Astrocyte (in vitro differentiated cells and primary cell): Measurements from ENCODE around the gene CIAO3. TPM values are rescaled to one million over a fixed set of nuclear protein-coding genes. Genes with fewer than 3 reads are reported as not detected.

ENCODE experiments used
- DNase-seq: peaks from one replicate; pipeline ENCODE4 v3.0.0-alpha.2; 2010; ENCODE audit warnings: low read depth
- FAIRE-seq: peaks from 2 replicates; lab custom pipeline; 2011; peaks lifted over from hg19 to GRCh38; lab: Jason Lieb, UNC
- H2AFZ ChIP-seq: 2 replicates; pipeline ENCODE4 v1.6.0; 2012; ENCODE audit warnings: low read depth, low read length, inconsistent platforms
- H3K27ac ChIP-seq: 2 replicates; pipeline ENCODE4 v1.5.1; 2011; ENCODE audit warnings: low read depth, low read length, inconsistent platforms
- H3K27me3 ChIP-seq: 2 replicates; pipeline ENCODE4 v1.6.0; 2011; ENCODE audit warnings: low read length, inconsistent platforms; ENCODE audit not compliant: insufficient read depth
- H3K36me3 ChIP-seq: 2 replicates; pipeline ENCODE4 v1.5.1; 2011; ENCODE audit warnings: low read length, inconsistent platforms; ENCODE audit not compliant: insufficient read depth
- H3K4me1 ChIP-seq: 2 replicates; pipeline ENCODE4 v1.5.1; 2011; ENCODE audit warnings: low read length, inconsistent platforms; ENCODE audit not compliant: insufficient read depth
- H3K4me2 ChIP-seq: 2 replicates; pipeline ENCODE4 v1.6.0; 2012; ENCODE audit warnings: low read length, inconsistent platforms
- H3K4me3 ChIP-seq: 2 replicates; pipeline ENCODE4 v1.5.1; 2011; ENCODE audit warnings: low read depth, mild to moderate bottlenecking, low read length, inconsistent platforms; ENCODE audit not compliant: insufficient read depth
- H3K79me2 ChIP-seq: 2 replicates; pipeline ENCODE4 v1.6.0; 2012; ENCODE audit warnings: mild to moderate bottlenecking, low read length, inconsistent platforms; ENCODE audit not compliant: insufficient read depth
- H3K9ac ChIP-seq: 2 replicates; pipeline ENCODE4 v1.6.0; 2012; ENCODE audit warnings: mild to moderate bottlenecking, low read length, inconsistent platforms
- H3K9me3 ChIP-seq: 2 replicates; pipeline ENCODE4 v1.5.1; 2012; ENCODE audit warnings: low read depth, mild to moderate bottlenecking, low read length, inconsistent platforms; ENCODE audit not compliant: insufficient read depth
- H4K20me1 ChIP-seq: 2 replicates; pipeline ENCODE4 v1.6.0; 2012; ENCODE audit warnings: low read length, inconsistent platforms; ENCODE audit not compliant: insufficient read depth
- H3K27ac Mint-ChIP-seq: one replicate; pipeline ENCODE4 v1.8.0; 2021; ENCODE audit warnings: mild to moderate bottlenecking, mixed read lengths; ENCODE audit not compliant: unreplicated experiment
- H3K27me3 Mint-ChIP-seq: one replicate; pipeline ENCODE4 v1.8.0; 2021; ENCODE audit warnings: low read depth, mixed read lengths; ENCODE audit not compliant: unreplicated experiment
- H3K36me3 Mint-ChIP-seq: one replicate; pipeline ENCODE4 v1.8.0; 2021; ENCODE audit warnings: low read depth, mixed read lengths; ENCODE audit not compliant: unreplicated experiment
- H3K4me1 Mint-ChIP-seq: one replicate; pipeline ENCODE4 v1.8.0; 2021; ENCODE audit warnings: low read depth, mixed read lengths; ENCODE audit not compliant: unreplicated experiment
- H3K4me3 Mint-ChIP-seq: one replicate; pipeline ENCODE4 v1.8.0; 2021; ENCODE audit warnings: mild to moderate bottlenecking, moderate library complexity, mixed read lengths; ENCODE audit not compliant: unreplicated experiment
- H3K9me3 Mint-ChIP-seq: one replicate; pipeline ENCODE4 v1.8.0; 2021; ENCODE audit warnings: mild to moderate bottlenecking, mixed read lengths; ENCODE audit not compliant: unreplicated experiment
- CTCF ChIP-seq: IDR thresholded peaks from 2 replicates; pipeline ENCODE4 v1.5.1; 2011; ENCODE audit warnings: low read depth, mild to moderate bottlenecking, inconsistent platforms, low read length, moderate library complexity; ENCODE audit not compliant: insufficient read depth
- EZH2 ChIP-seq: IDR thresholded peaks from 2 replicates; pipeline ENCODE4 v1.6.1; 2012; ENCODE audit warnings: mild to moderate bottlenecking, low read length, inconsistent platforms; ENCODE audit not compliant: insufficient read depth
- total RNA-seq: library from RNA; stranded (reverse); gene quantifications from 2 replicates; pipeline ENCODE4 v1.2.1, GENCODE V29; 2021

CIAO3 gene
- total RNA-seq, 1 donor from 2014 or later, result 19.6 TPM

GRCh38 chr16:702341-702740 lies 38.5 kb downstream of the CIAO3 start:
- Histone ChIP-seq H3K4me2 (no peak overlapping the region), H3K4me3 (no peak overlapping the region), H3K27ac (no peak overlapping the region), H3K9ac (no peak overlapping the region), H3K4me1 (peaks cover 2% of the 10 kb centered on the region), H3K79me2 (no peaks in the 10 kb centered on the region), H3K36me3 (no peaks in the 10 kb centered on the region), H3K9me3 (no peaks in the 10 kb centered on the region), H4K20me1 (peaks cover 28% of the 10 kb centered on the region), H2AFZ (no peak overlapping the region), H3K27me3 (peaks cover 38% of the 10 kb centered on the region)
- Mint-ChIP-seq H3K9me3 (peaks cover 2% of the 10 kb centered on the region), H3K27ac (peak overlapping the region; percentile 38), H3K4me3 (no peak overlapping the region), H3K27me3 (peaks cover 49% of the 10 kb centered on the region), H3K36me3 (no peaks in the 10 kb centered on the region), H3K4me1 (no peaks in the 10 kb centered on the region)
- TF ChIP-seq EZH2 (no peak), CTCF (no peak)
- FAIRE-seq, result no peak
- DNase-seq, result no peak

- Histone ChIP-seq H3K36me3 (no peaks in the 10 kb centered on the region), H2AFZ (no peak overlapping the region), H3K4me2 (peak overlapping the region; percentile 39), H4K20me1 (peaks cover 28% of the 10 kb centered on the region), H3K9ac (no peak overlapping the region), H3K27ac (no peak overlapping the region), H3K27me3 (peaks cover 30% of the 10 kb centered on the region), H3K4me3 (no peak overlapping the region), H3K79me2 (no peaks in the 10 kb centered on the region), H3K4me1 (peaks cover 2% of the 10 kb centered on the region), H3K9me3 (no peaks in the 10 kb centered on the region)
- Mint-ChIP-seq H3K27ac (no peak overlapping the region), H3K36me3 (no peaks in the 10 kb centered on the region), H3K27me3 (peaks cover 45% of the 10 kb centered on the region), H3K4me3 (no peak overlapping the region), H3K4me1 (no peaks in the 10 kb centered on the region), H3K9me3 (peaks cover 2% of the 10 kb centered on the region)
- TF ChIP-seq CTCF, result no peak
- TF ChIP-seq EZH2, result peak; percentile 50
- FAIRE-seq (no peak), DNase-seq (no peak)
Observed at GRCh38 chr16:700684-701584, 39.9 kb downstream of the CIAO3 start.
